H1 (cell line): ENCODE results near the gene SIN3B.

Experiments used
- BRCA1 ChIP-seq: IDR thresholded peaks from 2 replicates; pipeline ENCODE4 v1.6.1; 2012; ENCODE audit warnings: low read depth, low read length, improper control_type of control experiment
- EP300 ChIP-seq, 2 experiments: IDR thresholded peaks; 1 replicate in 1 of 2; 2 replicates in 1 of 2; pipeline ENCODE4 v1.6.1; 2011 to 2012; ENCODE audit warnings: low read depth in 2 of 2, low read length in 2 of 2, mild to moderate bottlenecking in 2 of 2, borderline replicate concordance in 1 of 2, inconsistent platforms in 1 of 2, moderate library complexity in 1 of 2
- EZH2 ChIP-seq: fragments of 200-600 bp; sonication (generic); IDR thresholded peaks from 2 replicates; pipeline ENCODE4 v1.7.1; 2012; ENCODE audit warnings: low read depth, mild to moderate bottlenecking, moderate library complexity, low read length, inconsistent platforms; ENCODE audit not compliant: severe bottlenecking
- HDAC2 ChIP-seq, 2 experiments: fragments of 300-600 bp in 1 of 2; sonication (generic) in 1 of 2; IDR thresholded peaks; 2 replicates each; pipeline ENCODE4 v1.6.1; 2011 to 2012; ENCODE audit warnings: low read depth in 2 of 2, low read length in 2 of 2, mild to moderate bottlenecking in 2 of 2, moderate library complexity in 2 of 2, borderline replicate concordance in 1 of 2, inconsistent platforms in 1 of 2
- NRF1 ChIP-seq: IDR thresholded peaks from 2 replicates; pipeline ENCODE4 v1.6.1; 2011; ENCODE audit warnings: mild to moderate bottlenecking, low read depth, low read length, improper control_type of control experiment
- POLR2A ChIP-seq, 2 experiments: IDR thresholded peaks; 1 replicate in 1 of 2; 2 replicates in 1 of 2; pipeline ENCODE4 v1.6.1; 2011; ENCODE audit warnings: low read depth in 2 of 2, low read length in 2 of 2, mild to moderate bottlenecking in 2 of 2; ENCODE audit errors: control extremely low read depth in 1 of 2
- POLR2AphosphoS5 ChIP-seq: IDR thresholded peaks from 2 replicates; pipeline ENCODE4 v1.6.1; 2011; ENCODE audit warnings: low read depth, low read length
- SAP30 ChIP-seq: fragments of 300-600 bp; sonication (generic); IDR thresholded peaks from 2 replicates; pipeline ENCODE4 v1.7.1; 2012; ENCODE audit warnings: low read length, moderate library complexity, mild to moderate bottlenecking, inconsistent platforms; ENCODE audit not compliant: insufficient read depth, insufficient replicate concordance
- TBP ChIP-seq: IDR thresholded peaks from 2 replicates; pipeline ENCODE4 v1.6.1; 2011; ENCODE audit warnings: low read depth, low read length, improper control_type of control experiment
- YY1 ChIP-seq: IDR thresholded peaks from 2 replicates; pipeline ENCODE4 v1.6.1; 2011; ENCODE audit warnings: low read depth, mild to moderate bottlenecking, low read length
- TF ChIP-seq, protein P1 (sequence below), 3 experiments: IDR thresholded peaks; 1 replicate in 2 of 3; 2 replicates in 1 of 3; pipeline versions ENCODE4 v1.5.1 to v1.6.1; 2011; ENCODE audit warnings: low read length in 3 of 3, mild to moderate bottlenecking in 3 of 3, inconsistent platforms in 2 of 3, low read depth in 1 of 3, moderate library complexity in 1 of 3; ENCODE audit not compliant: insufficient read depth in 1 of 3; ENCODE audit errors: control extremely low read depth in 1 of 3

DNA sequence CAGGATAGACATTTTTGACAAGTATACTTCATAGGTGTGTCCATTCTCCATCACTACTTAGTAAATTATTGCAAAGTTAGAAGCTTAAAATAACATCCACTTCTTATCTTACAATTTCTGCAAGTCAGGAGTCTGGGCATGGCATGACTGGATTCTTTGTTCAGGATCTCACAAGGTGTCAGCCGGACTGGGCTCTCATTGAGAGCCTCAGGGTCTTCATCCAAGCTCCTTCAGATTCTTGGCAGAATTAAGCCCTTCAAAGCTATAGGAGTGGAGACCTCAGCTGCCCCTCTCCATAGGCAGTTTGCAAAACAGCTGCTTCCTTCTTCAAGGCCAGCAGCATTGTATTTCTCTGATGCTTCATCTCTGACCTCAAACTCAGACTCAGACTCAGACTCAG lies 9.1 kb upstream of the SIN3B start:
- TF ChIP-seq, protein P1, sequence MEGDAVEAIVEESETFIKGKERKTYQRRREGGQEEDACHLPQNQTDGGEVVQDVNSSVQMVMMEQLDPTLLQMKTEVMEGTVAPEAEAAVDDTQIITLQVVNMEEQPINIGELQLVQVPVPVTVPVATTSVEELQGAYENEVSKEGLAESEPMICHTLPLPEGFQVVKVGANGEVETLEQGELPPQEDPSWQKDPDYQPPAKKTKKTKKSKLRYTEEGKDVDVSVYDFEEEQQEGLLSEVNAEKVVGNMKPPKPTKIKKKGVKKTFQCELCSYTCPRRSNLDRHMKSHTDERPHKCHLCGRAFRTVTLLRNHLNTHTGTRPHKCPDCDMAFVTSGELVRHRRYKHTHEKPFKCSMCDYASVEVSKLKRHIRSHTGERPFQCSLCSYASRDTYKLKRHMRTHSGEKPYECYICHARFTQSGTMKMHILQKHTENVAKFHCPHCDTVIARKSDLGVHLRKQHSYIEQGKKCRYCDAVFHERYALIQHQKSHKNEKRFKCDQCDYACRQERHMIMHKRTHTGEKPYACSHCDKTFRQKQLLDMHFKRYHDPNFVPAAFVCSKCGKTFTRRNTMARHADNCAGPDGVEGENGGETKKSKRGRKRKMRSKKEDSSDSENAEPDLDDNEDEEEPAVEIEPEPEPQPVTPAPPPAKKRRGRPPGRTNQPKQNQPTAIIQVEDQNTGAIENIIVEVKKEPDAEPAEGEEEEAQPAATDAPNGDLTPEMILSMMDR (IDR thresholded peaks at IDR 0.05; ENCODE audit: control extremely low read depth in 1 of 3, insufficient read depth in 1 of 3, low read depth in 1 of 3, low read length in 3 of 3): no peak
- TF ChIP-seq EP300 (IDR thresholded peaks at IDR 0.05; ENCODE audit: borderline replicate concordance in 1 of 2, low read depth in 2 of 2, low read length in 2 of 2): no peak
- TF ChIP-seq HDAC2 (IDR thresholded peaks at IDR 0.05; ENCODE audit: borderline replicate concordance in 1 of 2, low read depth in 2 of 2, low read length in 2 of 2): no peak
- TF ChIP-seq EZH2: no peak
- no peak for TF ChIP-seq NRF1
- no peak for TF ChIP-seq POLR2A (IDR thresholded peaks at IDR 0.05; ENCODE audit: control extremely low read depth in 1 of 2, low read depth in 2 of 2, low read length in 2 of 2)
- TF ChIP-seq POLR2AphosphoS5: no peak
- TF ChIP-seq YY1: no peak
- no peak for TF ChIP-seq TBP
- TF ChIP-seq BRCA1: no peak
- no peak for TF ChIP-seq SAP30
